ENCODE results near the gene KIF1A. TPM values are rescaled to one million over a fixed set of nuclear protein-coding genes. Genes with fewer than 3 reads are reported as not detected.
A peak's percentile ranks its signal among the peaks of the same experiment; 100 is the strongest.

Gene KIF1A
- total and polyA plus RNA-seq, 2 of the 13 experiments (the other 11 are each of a cell fraction or from before 2014, with no cell fraction given) = 0.01 TPM; not detected in 1

GRCh38 chr2:240857039-240858008, 37.3 kb upstream of the KIF1A start (continued):
- TF ChIP-seq SP5 (CRISPR knock-in tag; IDR thresholded peaks at IDR 0.05; ENCODE audit: borderline replicate concordance, low read depth) (peak; percentile 79), SMAD9 (CRISPR knock-in tag; IDR thresholded peaks at IDR 0.05) (peak; percentile 97; the same call in 1 of the 2 replicates), TRAFD1 (CRISPR knock-in tag; IDR thresholded peaks at IDR 0.05; ENCODE audit: borderline replicate concordance) (peak; percentile 70; the same call in 1 of the 2 replicates), ZNF18 (CRISPR knock-in tag; IDR thresholded peaks at IDR 0.05; ENCODE audit: insufficient replicate concordance) (peak; percentile 98), ZNF10 (CRISPR knock-in tag; IDR thresholded peaks at IDR 0.05; ENCODE audit: borderline replicate concordance, low read depth) (no peak), WIZ (CRISPR knock-in tag; IDR thresholded peaks at IDR 0.05) (peak; percentile 98), HHEX (CRISPR knock-in tag; IDR thresholded peaks at IDR 0.05) (peak; percentile 78), ATF3 (CRISPR knock-in tag; IDR thresholded peaks at IDR 0.05) (peak; percentile 82), HOXA9 (CRISPR knock-in tag; IDR thresholded peaks at IDR 0.05; ENCODE audit: borderline replicate concordance) (peak; percentile 91), TBX2 (CRISPR knock-in tag; IDR thresholded peaks at IDR 0.05; ENCODE audit: borderline replicate concordance) (peak; percentile 99), ZNF550 (CRISPR knock-in tag; IDR thresholded peaks at IDR 0.05; ENCODE audit: borderline replicate concordance) (peak; percentile 97), ONECUT2 (CRISPR knock-in tag; IDR thresholded peaks at IDR 0.05) (no peak), FOXP4 (CRISPR knock-in tag; IDR thresholded peaks at IDR 0.05) (peak; percentile 74), ZNF546 (CRISPR knock-in tag; conservative IDR thresholded peaks at IDR 0.05) (peak; percentile 98), SOX13 (IDR thresholded peaks at IDR 0.05) (peak; percentile 53), SOX13 (CRISPR knock-in tag; conservative IDR thresholded peaks at IDR 0.05 in 1 of 2, IDR thresholded peaks at IDR 0.05 in 1 of 2) (peak; percentile 67 to 92; a peak in 2 of 4 replicates), ZNF615 (CRISPR knock-in tag; IDR thresholded peaks at IDR 0.05; ENCODE audit: borderline replicate concordance) (0 out of 2 replicates have a peak, but pooled peaks have one; percentile 48), PRMT3 (CRISPR knock-in tag; IDR thresholded peaks at IDR 0.05; ENCODE audit: borderline replicate concordance, low read depth) (peak; percentile 95; the same call in 1 of the 2 replicates), ARNTL (CRISPR knock-in tag; IDR thresholded peaks at IDR 0.05) (peak; percentile 98), TRIM24 (CRISPR knock-in tag; IDR thresholded peaks at IDR 0.05) (no peak), MED13 (CRISPR knock-in tag; IDR thresholded peaks at IDR 0.05) (peak; percentile 41; the same call in 1 of the 2 replicates)
